H1 (cell line): ENCODE measurements around the gene IGLON5. TPM values are rescaled to one million over a fixed set of nuclear protein-coding genes. Genes with fewer than 3 reads are reported as not detected.

ENCODE experiments used
- CTCF ChIA-PET: fragments of 300-600 bp; sonication (Branson Sonifier 250); formaldehyde crosslinking; loops from one replicate; lab custom pipeline; 2021; ENCODE audit not compliant: partially characterized antibody; lab: Charles Lee
- POLR2A ChIA-PET: fragments of 300-600 bp; sonication (Branson Sonifier 250); formaldehyde crosslinking; loops from one replicate; lab custom pipeline; 2021; ENCODE audit warnings: inconsistent platforms; ENCODE audit not compliant: partially characterized antibody; lab: Charles Lee
- DNase-seq, 2 experiments: peaks; one replicate each; pipeline versions ENCODE4 v3.0.0 to v3.0.0-alpha.2; 2010 to 2022; ENCODE audit warnings: low spot score in 2 of 2, low read depth in 1 of 2, mixed read lengths in 1 of 2
- FAIRE-seq: peaks from 2 replicates; lab custom pipeline; 2011; peaks lifted over from hg19 to GRCh38; lab: Jason Lieb, UNC
- H2AFZ ChIP-seq: 2 replicates; pipeline ENCODE4 v1.8.1; 2012; ENCODE audit warnings: low read length, inconsistent platforms
- H2AK5ac ChIP-seq: 2 replicates; pipeline ENCODE4 v1.6.1; 2013; ENCODE audit warnings: low read depth, low read length
- H2BK120ac ChIP-seq: replicated peaks from 2 replicates; pipeline ENCODE3; 2013; ENCODE audit warnings: low read depth, low read length, inconsistent platforms
- H2BK12ac ChIP-seq: 2 replicates; pipeline ENCODE4 v1.6.1; 2013; ENCODE audit warnings: low read depth, low read length
- H2BK15ac ChIP-seq: 2 replicates; pipeline ENCODE4 v1.6.1; 2013; ENCODE audit warnings: low read length
- H2BK20ac ChIP-seq: 2 replicates; pipeline ENCODE4 v1.6.1; 2013; ENCODE audit warnings: low read length
- H2BK5ac ChIP-seq: 2 replicates; pipeline ENCODE4 v1.6.1; 2013; ENCODE audit warnings: low read depth, low read length
- H3K14ac ChIP-seq: 2 replicates; pipeline ENCODE4 v1.6.1; 2013; ENCODE audit warnings: inconsistent platforms; ENCODE audit not compliant: insufficient read length
- H3K18ac ChIP-seq: 2 replicates; pipeline ENCODE4 v1.6.1; 2013; ENCODE audit warnings: low read length; ENCODE audit errors: extremely low read depth
- H3K23ac ChIP-seq: 2 replicates; pipeline ENCODE4 v1.6.1; 2013; ENCODE audit warnings: inconsistent platforms; ENCODE audit not compliant: insufficient read length
- H3K23me2 ChIP-seq: 2 replicates; pipeline ENCODE4 v1.6.1; 2013; ENCODE audit warnings: low read depth, low read length
- H3K27ac ChIP-seq: 2 replicates; pipeline ENCODE4 v1.6.1; 2011; ENCODE audit warnings: low read depth, low read length, inconsistent platforms
- H3K27me3 ChIP-seq, 4 experiments: replicated peaks in 1 of 4; 1 replicate in 1 of 4; 2 replicates in 3 of 4; pipeline versions ENCODE4 v1.6.1 to v1.8.1; 2011 to 2013; ENCODE audit warnings: low read length in 3 of 4, mild to moderate bottlenecking in 3 of 4, inconsistent platforms in 2 of 4, mixed read lengths in 2 of 4, moderate library complexity in 1 of 4; ENCODE audit not compliant: control insufficient read depth in 3 of 4, insufficient read depth in 3 of 4; ENCODE audit errors: extremely low read depth in 1 of 4
- H3K36me3 ChIP-seq, 4 experiments: 2 replicates each; pipeline versions ENCODE4 v1.6.1 to v1.8.1; 2011 to 2013; ENCODE audit warnings: mild to moderate bottlenecking in 4 of 4, low read length in 3 of 4, moderate library complexity in 2 of 4, control low read depth in 1 of 4, inconsistent platforms in 1 of 4; ENCODE audit not compliant: insufficient read depth in 4 of 4, control insufficient read depth in 2 of 4
- H3K4ac ChIP-seq: replicated peaks from 2 replicates; pipeline ENCODE3; 2013; ENCODE audit warnings: low read length, low read depth, mixed read lengths, inconsistent platforms; ENCODE audit not compliant: insufficient read length
- H3K4me1 ChIP-seq, 4 experiments: replicated peaks in 1 of 4; 1 replicate in 1 of 4; 2 replicates in 3 of 4; pipeline versions ENCODE4 v1.6.1 to v1.8.1; 2011 to 2013; ENCODE audit warnings: low read length in 3 of 4, inconsistent platforms in 2 of 4, mixed read lengths in 1 of 4; ENCODE audit not compliant: insufficient read depth in 4 of 4, control insufficient read depth in 3 of 4
- H3K4me2 ChIP-seq, 2 experiments: 2 replicates each; pipeline versions ENCODE4 v1.6.1 to v1.8.1; 2011 to 2013; ENCODE audit warnings: low read depth in 2 of 2, low read length in 2 of 2, control low read depth in 1 of 2, inconsistent platforms in 1 of 2, mild to moderate bottlenecking in 1 of 2; ENCODE audit not compliant: insufficient read depth in 1 of 2
- H3K4me3 ChIP-seq, 4 experiments: fragments of 200-600, 300-600 bp in 1 of 4; sonication (generic), shearing (Covaris generic), sonication (Bioruptor Twin) in 1 of 4; 2 replicates each; pipeline versions ENCODE4 v1.5.1 to v1.8.1; 2011 to 2016; ENCODE audit warnings: low read length in 4 of 4, low read depth in 3 of 4, control low read depth in 2 of 4, inconsistent platforms in 2 of 4, mild to moderate bottlenecking in 2 of 4, mixed read lengths in 1 of 4, moderate library complexity in 1 of 4; ENCODE audit not compliant: insufficient read depth in 2 of 4; ENCODE audit errors: extremely low read depth in 1 of 4
- H3K56ac ChIP-seq: replicated peaks from 2 replicates; pipeline ENCODE3; 2013; ENCODE audit warnings: low read depth, mild to moderate bottlenecking, mixed read lengths, low read length, inconsistent platforms; ENCODE audit not compliant: insufficient read length
- H3K79me1 ChIP-seq: 2 replicates; pipeline ENCODE4 v1.6.1; 2013; ENCODE audit warnings: low read depth, low read length, control low read depth
- H3K79me2 ChIP-seq, 2 experiments: 2 replicates each; pipeline versions ENCODE4 v1.6.1 to v1.8.1; 2012 to 2013; ENCODE audit warnings: low read length in 2 of 2, mild to moderate bottlenecking in 2 of 2, inconsistent platforms in 1 of 2; ENCODE audit not compliant: insufficient read depth in 2 of 2, control insufficient read depth in 1 of 2
- H3K9ac ChIP-seq, 4 experiments: replicated peaks in 1 of 4; 1 replicate in 1 of 4; 2 replicates in 3 of 4; pipeline versions ENCODE4 v1.6.1 to v1.8.1; 2011 to 2013; ENCODE audit warnings: low read depth in 3 of 4, low read length in 3 of 4, control low read depth in 2 of 4, mild to moderate bottlenecking in 2 of 4, moderate library complexity in 2 of 4, inconsistent platforms in 1 of 4; ENCODE audit errors: extremely low read depth in 1 of 4
- H3K9me3 ChIP-seq, 2 experiments: 2 replicates each; pipeline versions ENCODE4 v1.6.1 to v1.8.1; 2012 to 2013; ENCODE audit warnings: mild to moderate bottlenecking in 2 of 2, moderate library complexity in 2 of 2, control low read depth in 1 of 2, inconsistent platforms in 1 of 2, low read depth in 1 of 2, low read length in 1 of 2, mixed read lengths in 1 of 2; ENCODE audit not compliant: insufficient read depth in 2 of 2
- H4K20me1 ChIP-seq, 2 experiments: replicated peaks in 1 of 2; 2 replicates each; pipeline versions ENCODE3 to v1.8.1; 2011 to 2013; ENCODE audit warnings: inconsistent platforms in 2 of 2, low read length in 2 of 2, mild to moderate bottlenecking in 1 of 2; ENCODE audit not compliant: insufficient read depth in 2 of 2, control insufficient read depth in 1 of 2
- H4K5ac ChIP-seq: 2 replicates; pipeline ENCODE4 v1.6.1; 2013; ENCODE audit warnings: low read length, low read depth, mixed read lengths, inconsistent platforms; ENCODE audit not compliant: insufficient read length
- H4K8ac ChIP-seq: 2 replicates; pipeline ENCODE4 v1.8.0; 2013; ENCODE audit warnings: mild to moderate bottlenecking, moderate library complexity, low read length, inconsistent platforms; ENCODE audit not compliant: insufficient read depth; ENCODE audit errors: extremely low read depth
- H4K91ac ChIP-seq: replicated peaks from 2 replicates; pipeline ENCODE3; 2013; ENCODE audit warnings: low read length, mixed read lengths, inconsistent platforms; ENCODE audit not compliant: insufficient read length
- RFX5 ChIP-seq: IDR thresholded peaks from 2 replicates; pipeline ENCODE4 v1.6.1; 2011; ENCODE audit warnings: low read depth, low read length, improper control_type of control experiment, borderline replicate concordance
- WGBS, 2 experiments: shearing (Covaris generic) in 1 of 2; methylation state at CpG; one replicate each; pipeline versions ENCODE4 v1.1.6 to v1.1.7; 2013 to 2015; ENCODE audit warnings: low lambda C conversion rate in 2 of 2, mixed read lengths in 2 of 2, inconsistent platforms in 1 of 2, low coverage in 1 of 2, missing lambda C conversion rate in 1 of 2; ENCODE audit not compliant: insufficient replicate concordance in 2 of 2, insufficient coverage in 1 of 2, insufficient read length in 1 of 2; ENCODE audit errors: extremely low coverage in 1 of 2, missing lambda C conversion rate in 1 of 2; 5-methylcytosine and 5-hydroxymethylcytosine counted together
- long read RNA-seq, 2 experiments: library from RNA in 1 of 2; library from capped mRNA in 1 of 2; stranded (forward); transcript quantifications; one replicate each; pipeline ENCODE4 v2.0.0, GENCODE V29; 2021; ENCODE audit warnings: inconsistent platforms in 1 of 2
- polyA minus RNA-seq, 3 experiments: library from RNA; depleted of rRNA, polyadenylated mRNA; stranded (reverse); fragments of >200 nt; gene quantifications; 1 replicate in 2 of 3; 2 replicates in 1 of 3; pipeline ENCODE4 v1.2.3, GENCODE V29; 2011
- polyA plus RNA-seq, 7 experiments: library from polyadenylated mRNA; depleted of rRNA in 3 of 7; stranded (reverse) in 5 of 7; unstranded in 2 of 7; fragments of >200 nt in 5 of 7; fragments of 200-250 nt in 2 of 7; gene quantifications; 1 replicate in 5 of 7; 2 replicates in 1 of 7; 4 replicates in 1 of 7; pipeline versions ENCODE4 v1.2.1 to v1.2.3, GENCODE V29; 2011 to 2013; ENCODE audit warnings: missing spikeins in 2 of 7, mixed read lengths in 2 of 7
- total RNA-seq: library from RNA; stranded (reverse); fragmentation: NEBNext Ultra II Directional; extraction: Animal tissue kit (Norgen Biotek cat#: 25700); gene quantifications from 2 replicates; pipeline ENCODE4 v1.2.1, GENCODE V29; 2021

IGLON5 gene
- 31.8 and 34.1 TPM in 2 replicates for total RNA-seq
- 34.6 and 51.4 TPM in 2 replicates for polyA plus RNA-seq (2011; rRNA removed)
- 28.1 TPM for polyA plus RNA-seq (2011; cell fraction: cytosol; rRNA removed)
- 51.5 TPM for polyA plus RNA-seq (2011; cell fraction: nucleus; rRNA removed)
- polyA plus RNA-seq (2012, experiment 1 of 2) = 26.0 to 58.9 TPM (median 46.8 TPM) in 4 replicates
- polyA plus RNA-seq (2012, experiment 2 of 2) = 34.9 TPM
- 44.4 TPM for polyA plus RNA-seq (2013, experiment 1 of 2)
- 46.3 TPM for polyA plus RNA-seq (2013, experiment 2 of 2)
- 9.6 and 13.7 TPM in 2 replicates for polyA minus RNA-seq (2011; rRNA and poly(A)+ RNA removed)
- 18.7 TPM for polyA minus RNA-seq (2011; cell fraction: cytosol; rRNA and poly(A)+ RNA removed)
- 13.6 TPM for polyA minus RNA-seq (2011; cell fraction: nucleus; rRNA and poly(A)+ RNA removed)
- long read RNA-seq, experiment 1, transcript IGLON5-201 (8 exons, 2,606 nt) = major isoform, 5 of 29 reads
- long read RNA-seq, experiment 1, partial matches to known transcripts = 24 of 29 reads
- long read RNA-seq, experiment 1, other reads (novel, unspliced or antisense) = 0 of 29 reads
- long read RNA-seq, experiment 2, partial matches to known transcripts = 2 of 2 reads
- long read RNA-seq, experiment 2, other reads (novel, unspliced or antisense) = 0 of 2 reads

GRCh38 chr19:51311351-51312257, at the start of gene IGLON5:
IGLON5 (plus strand) TSS chr19:51311644; CDS start chr19:51311848, 204 bp downstream.
- Histone ChIP-seq H3K56ac (no peak within 1 kb of the TSS), H4K91ac (no peak within 1 kb of the TSS), H2BK20ac (no peak within 1 kb of the TSS), H3K27me3 (no peaks in the 10 kb centered on the region; a peak in 2 of 7 replicates), H3K9ac (peak within 1 kb of the TSS in 3 of 4 experiments; percentile 13 to 66 (median 34); a peak in 5 of 7 replicates), H2BK120ac (no peak within 1 kb of the TSS), H3K79me2 (no peaks in the 10 kb centered on the region), H2AK5ac (no peak within 1 kb of the TSS), H3K4me1 (peaks cover 3 to 9% (median 6%) of the 10 kb centered on the region in 4 experiments; a peak in 5 of 7 replicates), H3K36me3 (0 out of 8 replicates have a peak, but pooled peaks cover 0 to 2% (median 0%) of the 10 kb centered on the region in 4 experiments), H3K4me3 (peak within 1 kb of the TSS; percentile 42 to 77 (median 56)), H3K14ac (no peak within 1 kb of the TSS), H3K27ac (no peak within 1 kb of the TSS), H3K23me2 (peaks cover 6% of the 10 kb centered on the region; the same call in 1 of the 2 replicates), H3K4me2 (peak within 1 kb of the TSS; percentile 79 to 80), H2AFZ (no peak within 1 kb of the TSS), H3K18ac (peak within 1 kb of the TSS; percentile 48), H3K9me3 (no peaks in the 10 kb centered on the region), H4K20me1 (peaks cover 0 to 3% of the 10 kb centered on the region in 2 experiments), H4K8ac (no peak within 1 kb of the TSS), H3K23ac (no peak within 1 kb of the TSS), H2BK15ac (no peak within 1 kb of the TSS), H3K4ac (no peak within 1 kb of the TSS), H3K79me1 (no peaks in the 10 kb centered on the region), H2BK5ac (no peak within 1 kb of the TSS; the same call in 1 of the 2 replicates), H2BK12ac (no peak within 1 kb of the TSS), H4K5ac (peak within 1 kb of the TSS; percentile 74)
- POLR2A ChIA-PET = interaction anchor here (0.8 to 1.3 kb wide), 4 partner anchors 8 to 19 kb away, joined by 3 to 4 read pairs (median 3); no protein-coding TSS in a partner anchor
- DNase-seq (no peak), FAIRE-seq (no peak)
- TF ChIP-seq RFX5 = no peak
- CTCF ChIA-PET = interaction anchor here (1.1 to 1.2 kb wide), 2 partner anchors 33 to 70 kb away, joined by 3 to 4 read pairs; no protein-coding TSS in a partner anchor
- 0% methylated on average over 15 of the region's 76 CpGs; no CpG with 5 or more reads in 1 of the 2 experiments for WGBS, 2 experiments
